Measurements from ENCODE around the gene PIP5K1C.

- TF ChIP-seq CTCF (IDR thresholded peaks at IDR 0.05) (no peak), EZH2 (IDR thresholded peaks at IDR 0.05) (no peak)
These were observed 66.7 kb downstream of the PIP5K1C start for GRCh38 chr19:3633559-3633988.
